Lower lobe of right lung (tissue), 2 donors: ENCODE data around the gene MEIS1. TPM values are rescaled to one million over a fixed set of nuclear protein-coding genes. Genes with fewer than 3 reads are reported as not detected.

Experiments
- ATAC-seq, 2 donors: fragments of 200-7000 bp; cut with Tn5 transposase; one replicate each; pipeline ENCODE4 v1.9.1; 2020 to 2022; ENCODE audit warnings: mild to moderate bottlenecking in 2 of 2, moderate library complexity in 2 of 2
- DNase-seq: peaks from one replicate; pipeline ENCODE4 v3.0.0-alpha.2; 2020
- H3K27ac ChIP-seq: fragments of 200-600 bp; one replicate; pipeline ENCODE4 v1.8.0; 2022
- H3K27me3 ChIP-seq: fragments of 200-600 bp; one replicate; pipeline ENCODE4 v1.8.0; 2022; ENCODE audit warnings: low read depth
- H3K36me3 ChIP-seq: fragments of 200-600 bp; one replicate; pipeline ENCODE4 v1.8.0; 2022; ENCODE audit warnings: mild to moderate bottlenecking
- H3K4me1 ChIP-seq: fragments of 200-600 bp; one replicate; pipeline ENCODE4 v1.8.0; 2022
- H3K4me3 ChIP-seq: fragments of 200-600 bp; one replicate; pipeline ENCODE4 v1.8.0; 2022; ENCODE audit warnings: mild to moderate bottlenecking
- H3K9me3 ChIP-seq: fragments of 200-600 bp; one replicate; pipeline ENCODE4 v1.8.0; 2022
- intact Hi-C: fragments of 100-400 bp; cut with DNase I; formaldehyde crosslinking; loops from one replicate; pipeline ENCODE4 v1.11.0; 2022
- total RNA-seq: library from RNA; stranded (reverse); fragmentation: NEBNext Ultra II Directional; extraction: Animal tissue kit (Norgen Biotek cat#: 25700); gene quantifications from one replicate; pipeline ENCODE4 v1.2.1, GENCODE V29; 2021
- TF ChIP-seq, protein P1 (sequence below): fragments of 200-600 bp; IDR thresholded peaks from one replicate; pipeline ENCODE4 v1.8.0; 2022; ENCODE audit warnings: antibody characterized with exemption, mild to moderate bottlenecking
- donor health status: DM: no; HTN: yes; CAD: no; lungs with severe emphysema.

The MEIS1 gene
- total RNA-seq, 1 donor from 2014 or later = 54.7 TPM

DNA sequence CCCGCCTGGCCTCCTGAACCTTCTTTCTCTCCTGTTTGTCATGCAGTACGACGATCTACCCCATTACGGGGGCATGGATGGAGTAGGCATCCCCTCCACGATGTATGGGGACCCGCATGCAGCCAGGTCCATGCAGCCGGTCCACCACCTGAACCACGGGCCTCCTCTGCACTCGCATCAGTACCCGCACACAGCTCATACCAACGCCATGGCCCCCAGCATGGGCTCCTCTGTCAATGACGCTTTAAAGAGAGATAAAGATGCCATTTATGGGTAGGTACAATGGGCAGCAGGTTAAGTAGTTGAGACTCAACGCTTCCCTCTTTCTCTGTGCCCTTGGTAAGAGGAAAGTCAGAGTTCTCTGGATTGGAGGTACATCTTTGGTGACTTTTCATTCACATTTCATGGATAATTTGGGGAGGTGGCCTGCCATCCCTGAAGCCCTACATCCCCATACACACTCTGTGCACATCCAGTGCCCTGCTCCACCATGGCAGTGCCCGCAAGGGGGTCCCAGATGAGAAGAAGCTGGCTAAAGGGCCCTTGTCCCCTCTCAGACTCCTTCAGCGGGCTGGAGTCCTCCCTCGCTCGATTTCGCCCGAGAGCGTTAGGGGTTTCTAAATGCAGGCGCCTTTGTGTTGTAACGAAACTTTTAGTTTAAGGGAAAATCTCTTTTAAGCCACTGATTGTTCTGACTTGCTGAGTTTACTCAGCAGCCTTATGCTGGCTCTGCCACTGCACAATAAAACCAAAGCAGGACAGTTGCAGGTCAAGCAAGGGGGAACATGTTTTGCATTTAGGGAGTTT is 3.0 kb downstream of the MEIS1 start:
- TF ChIP-seq, protein P1, sequence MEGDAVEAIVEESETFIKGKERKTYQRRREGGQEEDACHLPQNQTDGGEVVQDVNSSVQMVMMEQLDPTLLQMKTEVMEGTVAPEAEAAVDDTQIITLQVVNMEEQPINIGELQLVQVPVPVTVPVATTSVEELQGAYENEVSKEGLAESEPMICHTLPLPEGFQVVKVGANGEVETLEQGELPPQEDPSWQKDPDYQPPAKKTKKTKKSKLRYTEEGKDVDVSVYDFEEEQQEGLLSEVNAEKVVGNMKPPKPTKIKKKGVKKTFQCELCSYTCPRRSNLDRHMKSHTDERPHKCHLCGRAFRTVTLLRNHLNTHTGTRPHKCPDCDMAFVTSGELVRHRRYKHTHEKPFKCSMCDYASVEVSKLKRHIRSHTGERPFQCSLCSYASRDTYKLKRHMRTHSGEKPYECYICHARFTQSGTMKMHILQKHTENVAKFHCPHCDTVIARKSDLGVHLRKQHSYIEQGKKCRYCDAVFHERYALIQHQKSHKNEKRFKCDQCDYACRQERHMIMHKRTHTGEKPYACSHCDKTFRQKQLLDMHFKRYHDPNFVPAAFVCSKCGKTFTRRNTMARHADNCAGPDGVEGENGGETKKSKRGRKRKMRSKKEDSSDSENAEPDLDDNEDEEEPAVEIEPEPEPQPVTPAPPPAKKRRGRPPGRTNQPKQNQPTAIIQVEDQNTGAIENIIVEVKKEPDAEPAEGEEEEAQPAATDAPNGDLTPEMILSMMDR = no peak
- Histone ChIP-seq H3K27me3 (peaks cover 40% of the 10 kb centered on the region), H3K4me1 (peaks cover 18% of the 10 kb centered on the region), H3K9me3 (no peaks in the 10 kb centered on the region), H3K27ac (peak overlapping the region; percentile 91), H3K36me3 (peaks cover 11% of the 10 kb centered on the region), H3K4me3 (peak overlapping the region; percentile 71)
- no peak for DNase-seq
- intact Hi-C loops = no loop called here
- no peak for ATAC-seq

DNA sequence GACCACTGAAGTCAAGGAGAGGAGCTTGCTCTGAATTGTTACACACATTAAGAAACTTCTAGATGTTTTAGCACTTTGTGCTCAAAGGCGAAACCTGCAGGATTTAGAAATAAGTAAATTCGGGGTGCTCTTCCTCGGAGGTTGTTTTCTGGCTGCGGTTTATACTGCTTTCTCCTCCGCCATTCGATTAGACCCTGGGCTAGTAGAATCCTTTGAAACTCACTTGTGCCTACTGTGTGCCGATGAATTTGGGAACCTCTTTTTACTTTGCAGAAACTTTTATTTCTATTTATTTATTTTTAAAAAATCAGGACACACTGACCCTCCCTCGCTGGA is 3.5 kb downstream of the MEIS1 start:
- no peak for ATAC-seq
- H3K36me3 ChIP-seq = peaks cover 11% of the 10 kb centered on the region
- H3K4me3 ChIP-seq = peak overlapping the region; percentile 71
- peak overlapping the region; percentile 91 for H3K27ac ChIP-seq
- H3K4me1 ChIP-seq = peaks cover 15% of the 10 kb centered on the region
- peaks cover 34% of the 10 kb centered on the region for H3K27me3 ChIP-seq
- H3K9me3 ChIP-seq = no peaks in the 10 kb centered on the region
- DNase-seq = no peak
- TF ChIP-seq, protein P1 = no peak
- intact Hi-C loops = no loop called here

DNA sequence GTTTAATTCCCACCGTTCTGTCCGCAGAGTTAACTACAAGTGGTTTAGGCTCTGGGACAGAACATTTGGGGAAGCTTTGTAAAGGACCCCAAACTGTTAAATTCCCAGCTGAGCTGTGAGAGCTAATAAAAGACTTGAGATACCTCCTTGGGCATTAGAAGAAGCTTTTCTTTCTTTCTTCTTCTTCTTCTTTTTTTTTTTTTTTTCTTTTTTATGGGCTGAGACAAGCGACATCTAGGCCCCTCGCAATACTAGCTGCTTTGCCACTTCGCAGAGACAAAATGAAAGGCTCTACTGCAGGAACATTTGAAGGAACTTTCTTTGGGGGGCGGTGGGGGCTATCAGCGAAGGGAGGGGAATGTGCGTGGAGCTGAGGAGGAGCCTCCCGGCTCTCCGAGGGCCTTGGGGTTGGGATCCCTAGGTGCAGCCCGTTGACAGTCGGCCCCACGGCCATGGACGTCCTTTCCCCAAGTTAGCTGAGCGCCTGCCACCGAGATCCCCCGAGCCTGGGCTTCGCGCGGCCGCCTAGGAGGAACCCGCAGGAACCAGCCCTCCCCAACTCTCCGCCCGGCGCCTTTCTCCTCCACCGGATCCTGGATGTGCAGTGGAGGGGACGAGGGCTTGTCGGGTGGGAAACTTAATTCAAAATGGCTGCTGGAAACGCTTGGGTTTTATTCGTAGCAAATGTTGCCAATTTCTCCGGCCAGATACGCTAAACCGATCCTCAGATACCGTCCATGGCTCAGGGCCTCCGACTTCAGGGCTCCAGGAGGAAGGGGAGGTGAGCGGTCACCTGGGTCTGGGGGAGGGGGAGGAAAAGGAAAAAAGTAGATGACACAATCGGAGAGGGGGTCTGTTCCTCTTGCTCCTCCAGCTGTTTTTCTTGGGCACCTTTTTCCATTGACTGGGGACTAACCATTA is 4.2 kb downstream of the MEIS1 start:
- Histone ChIP-seq H3K27ac (peak overlapping the region; percentile 91), H3K27me3 (peaks cover 34% of the 10 kb centered on the region), H3K4me3 (peak overlapping the region; percentile 71), H3K4me1 (peaks cover 11% of the 10 kb centered on the region), H3K9me3 (no peaks in the 10 kb centered on the region), H3K36me3 (peaks cover 11% of the 10 kb centered on the region)
- DNase-seq = peak; percentile 45
- intact Hi-C loops = no loop called here
- ATAC-seq = no peak
- TF ChIP-seq, protein P1 = no peak

DNA sequence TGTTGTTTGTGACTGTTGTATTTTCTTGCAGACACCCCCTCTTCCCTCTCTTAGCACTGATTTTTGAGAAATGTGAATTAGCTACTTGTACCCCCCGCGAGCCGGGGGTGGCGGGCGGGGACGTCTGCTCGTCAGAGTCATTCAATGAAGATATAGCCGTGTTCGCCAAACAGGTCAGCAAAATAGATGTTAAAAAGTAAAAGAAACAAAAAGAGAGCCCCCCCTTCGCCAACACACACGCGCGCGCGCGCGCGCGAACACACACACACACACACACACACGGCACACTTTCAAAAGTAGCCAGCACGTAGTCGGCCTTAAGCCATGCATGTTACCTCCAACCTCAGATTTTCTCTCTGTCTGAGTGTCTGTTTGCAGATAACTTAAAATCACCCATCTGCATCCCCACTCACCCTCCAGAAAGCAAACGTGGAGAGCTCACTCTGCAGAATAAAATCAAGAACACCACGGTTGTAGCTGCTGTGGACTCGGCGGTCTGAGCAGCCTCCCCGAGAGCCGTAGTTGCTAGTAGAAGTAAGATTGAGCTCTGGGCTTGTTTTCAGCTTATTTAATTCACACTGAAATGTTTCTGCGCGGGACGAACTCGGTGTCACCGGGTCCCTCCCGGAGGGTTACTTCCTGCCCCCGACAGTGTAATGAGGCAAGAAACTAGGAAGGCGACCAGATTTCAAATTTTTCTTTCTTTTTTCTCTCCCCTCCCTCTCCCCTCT is 5.1 kb downstream of the MEIS1 start:
- H3K9me3 ChIP-seq = no peaks in the 10 kb centered on the region
- DNase-seq (no peak), ATAC-seq (no peak)
- H3K4me3 ChIP-seq = peak overlapping the region; percentile 71
- peaks cover 11% of the 10 kb centered on the region for H3K36me3 ChIP-seq
- H3K27ac ChIP-seq = peak overlapping the region; percentile 91
- TF ChIP-seq, protein P1 = no peak
- peaks cover 8% of the 10 kb centered on the region for H3K4me1 ChIP-seq
- peaks cover 40% of the 10 kb centered on the region for H3K27me3 ChIP-seq
- intact Hi-C loops = loop anchor here (10.0 kb wide), 1 partner anchor 135 kb away; no protein-coding TSS in a partner anchor
